Activated CD4-positive, alpha-beta T cell treated with anti-CD3 and anti-CD28 coated beads for 4 hours (primary cell): ENCODE data around the gene DTL.

Experiments
- DNase-seq, 2 donors: peaks; one replicate each; pipeline ENCODE4 v3.0.0-alpha.2; 2020

The DTL gene

GRCh38 chr1:212129781-212130180 lies 94.2 kb downstream of the DTL start:
- no peak for DNase-seq

- no peak for DNase-seq
These were observed 96.5 kb downstream of the DTL start for GRCh38 chr1:212132025-212132424.

GRCh38 chr1:212133319-212133718 lies 97.8 kb downstream of the DTL start:
- no peak for DNase-seq

- DNase-seq: no peak
These were observed 99.6 kb downstream of the DTL start for GRCh38 chr1:212135166-212135565.

GRCh38 chr1:212137854-212138253 lies 102.3 kb downstream of the DTL start:
- DNase-seq: no peak

GRCh38 chr1:212138457-212138856 lies 102.9 kb downstream of the DTL start:
- no peak for DNase-seq

GRCh38 chr1:212139526-212140135 lies 104.1 kb downstream of the DTL start:
- no peak for DNase-seq

- DNase-seq: no peak
These were observed 105.9 kb downstream of the DTL start for GRCh38 chr1:212141404-212141803.

- DNase-seq: no peak
These were observed 107.5 kb downstream of the DTL start for GRCh38 chr1:212142883-212143530.

- DNase-seq: no peak
These were observed 112.1 kb downstream of the DTL start for GRCh38 chr1:212147581-212148033.

GRCh38 chr1:212149566-212149965 lies 114.0 kb downstream of the DTL start:
- no peak for DNase-seq

GRCh38 chr1:212152308-212152693 lies 116.8 kb downstream of the DTL start:
- no peak for DNase-seq

- DNase-seq: no peak
These were observed 117.3 kb downstream of the DTL start for GRCh38 chr1:212152869-212153268.

- no peak for DNase-seq
These were observed 118.1 kb downstream of the DTL start for GRCh38 chr1:212153635-212154034.
